CD4-positive, alpha-beta T cell treated with Interleukin-4 for 1 hour (primary cell): ENCODE measurements around the gene CTNND2.

ENCODE experiments used
- DNase-seq, 2 donors: peaks; one replicate each; pipeline ENCODE4 v3.0.0-alpha.2; 2020 to 2022

The CTNND2 gene

DNA sequence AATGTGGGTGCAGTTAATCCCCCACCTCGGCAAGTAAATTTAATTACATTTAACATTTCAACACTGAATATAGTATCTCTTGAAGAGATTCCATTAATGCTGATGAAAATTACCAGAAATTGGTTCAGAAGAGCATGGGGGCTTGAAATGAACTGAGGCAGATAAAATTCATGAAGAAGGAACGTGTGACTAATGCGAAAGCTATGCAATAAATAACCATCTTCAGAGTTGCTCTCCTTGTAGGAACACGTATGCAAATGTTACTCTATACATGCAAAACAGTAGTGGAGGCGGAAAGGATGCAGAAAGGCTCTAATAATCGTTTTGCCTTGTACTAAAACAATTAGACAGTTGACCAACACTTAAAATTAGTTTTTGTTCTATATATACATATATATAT is 320.2 kb downstream of the CTNND2 start:
- DNase-seq: no peak

DNA sequence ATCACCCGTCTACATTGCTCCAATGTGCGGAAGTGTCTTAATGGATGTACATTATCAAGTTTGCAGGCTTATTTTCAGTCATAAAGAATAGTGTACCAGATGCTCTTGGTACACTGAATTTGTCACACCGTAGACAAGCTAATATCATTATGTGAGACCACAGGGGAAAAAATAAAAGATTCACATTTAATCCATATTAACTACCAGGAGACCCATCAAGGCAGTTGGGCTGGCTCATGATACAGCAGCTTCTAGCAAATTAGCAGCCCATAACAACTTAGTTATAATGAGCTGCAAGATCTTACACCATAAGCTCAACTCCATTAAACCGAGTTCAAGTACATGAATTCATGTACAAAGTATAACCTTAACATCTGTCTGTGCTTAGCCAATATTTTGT is 324.9 kb downstream of the CTNND2 start:
- no peak for DNase-seq

DNA sequence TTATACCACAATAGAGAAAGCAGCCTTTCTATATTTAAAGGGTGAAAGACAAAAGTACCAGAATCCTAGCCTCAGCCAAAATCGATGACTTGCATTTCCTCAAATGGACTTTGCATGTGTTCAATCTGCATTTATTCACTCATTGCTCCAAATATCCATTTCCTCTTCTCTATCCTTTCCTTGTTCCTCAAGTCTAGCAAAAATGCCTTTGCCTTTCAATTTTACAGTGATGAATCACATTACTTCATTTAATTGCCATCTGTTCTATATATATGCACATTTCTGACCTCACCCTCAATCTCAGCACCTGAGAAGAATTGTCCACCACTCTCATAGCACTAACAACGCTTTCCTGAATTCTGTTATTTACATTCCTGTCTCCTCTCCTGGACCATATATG is 329.5 kb downstream of the CTNND2 start:
- DNase-seq: no peak

DNA sequence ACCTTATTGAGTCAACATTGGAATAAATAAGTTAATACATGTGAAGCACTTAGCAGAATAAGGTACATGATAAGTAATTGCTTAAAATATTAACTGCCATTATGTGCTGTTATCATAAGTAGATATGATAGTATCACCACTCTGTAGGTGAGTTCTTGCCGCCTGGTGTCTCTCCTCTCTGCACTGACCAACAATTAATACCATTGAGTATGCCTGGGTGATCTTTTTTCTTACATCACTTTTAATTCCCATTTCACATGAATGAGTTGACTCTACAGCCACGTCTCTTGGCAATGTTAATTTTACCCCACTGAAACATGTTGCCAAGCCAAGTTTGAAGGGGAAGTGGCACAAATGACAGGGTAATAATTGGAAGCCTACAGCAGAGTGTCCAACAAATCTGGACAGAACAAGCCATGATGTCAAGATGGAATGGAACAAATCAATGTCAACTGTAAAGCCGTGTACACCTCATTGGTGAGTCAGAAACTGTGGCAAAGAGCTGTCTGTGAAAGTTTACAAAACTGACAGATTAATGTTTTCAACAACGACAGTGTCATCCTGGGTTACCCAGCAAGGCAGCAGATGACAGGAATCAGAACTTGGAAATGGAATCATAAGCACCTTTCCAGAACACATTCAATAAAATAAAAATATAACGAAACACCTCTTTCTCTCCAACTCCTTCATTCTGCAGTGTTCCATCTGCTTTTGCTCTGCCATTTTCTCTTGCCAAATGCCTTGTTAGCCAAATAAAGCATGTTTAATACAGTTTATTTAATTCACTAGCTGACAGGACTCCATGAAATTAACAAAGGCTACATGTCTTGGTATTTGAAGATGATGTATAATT is 330.9 kb downstream of the CTNND2 start:
- no peak for DNase-seq

DNA sequence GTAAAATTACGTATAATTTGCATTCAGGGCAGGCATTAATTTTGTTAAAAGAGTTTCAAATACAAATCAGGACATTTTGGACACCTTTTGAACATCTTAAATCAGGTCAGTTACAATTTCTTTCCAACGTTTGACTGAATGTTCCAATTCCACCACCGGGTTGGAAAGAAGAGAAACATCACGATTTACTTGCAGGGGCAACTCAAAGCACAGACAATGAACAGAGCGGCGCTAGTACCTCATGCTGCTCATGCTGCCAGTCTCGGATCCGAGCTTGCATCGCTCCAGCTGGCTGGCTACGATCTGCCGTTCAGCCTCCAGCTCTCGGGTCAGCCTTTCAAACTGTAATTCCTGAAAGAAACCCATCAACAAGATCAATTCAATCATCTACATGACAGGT is 339.5 kb downstream of the CTNND2 start:
- DNase-seq: no peak

DNA sequence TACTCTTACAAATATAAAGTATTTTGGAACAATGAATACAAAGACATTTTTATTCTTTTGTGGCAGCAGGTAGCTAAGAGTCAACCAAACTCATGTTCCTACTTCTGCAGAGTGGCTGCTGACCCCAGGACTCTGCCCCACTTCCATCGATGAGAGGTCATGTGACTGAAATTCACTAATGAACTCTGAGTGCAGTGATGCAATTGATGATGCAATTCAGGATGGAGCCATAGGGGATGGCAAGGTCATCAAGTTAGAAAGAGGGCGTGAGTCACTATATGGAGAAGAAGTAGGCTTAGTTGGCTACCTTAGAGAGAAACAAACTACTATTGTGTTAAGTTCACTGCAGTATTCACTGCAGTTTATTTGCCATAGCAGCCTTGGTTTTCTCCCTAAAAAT is 340.4 kb downstream of the CTNND2 start:
- DNase-seq: no peak

DNA sequence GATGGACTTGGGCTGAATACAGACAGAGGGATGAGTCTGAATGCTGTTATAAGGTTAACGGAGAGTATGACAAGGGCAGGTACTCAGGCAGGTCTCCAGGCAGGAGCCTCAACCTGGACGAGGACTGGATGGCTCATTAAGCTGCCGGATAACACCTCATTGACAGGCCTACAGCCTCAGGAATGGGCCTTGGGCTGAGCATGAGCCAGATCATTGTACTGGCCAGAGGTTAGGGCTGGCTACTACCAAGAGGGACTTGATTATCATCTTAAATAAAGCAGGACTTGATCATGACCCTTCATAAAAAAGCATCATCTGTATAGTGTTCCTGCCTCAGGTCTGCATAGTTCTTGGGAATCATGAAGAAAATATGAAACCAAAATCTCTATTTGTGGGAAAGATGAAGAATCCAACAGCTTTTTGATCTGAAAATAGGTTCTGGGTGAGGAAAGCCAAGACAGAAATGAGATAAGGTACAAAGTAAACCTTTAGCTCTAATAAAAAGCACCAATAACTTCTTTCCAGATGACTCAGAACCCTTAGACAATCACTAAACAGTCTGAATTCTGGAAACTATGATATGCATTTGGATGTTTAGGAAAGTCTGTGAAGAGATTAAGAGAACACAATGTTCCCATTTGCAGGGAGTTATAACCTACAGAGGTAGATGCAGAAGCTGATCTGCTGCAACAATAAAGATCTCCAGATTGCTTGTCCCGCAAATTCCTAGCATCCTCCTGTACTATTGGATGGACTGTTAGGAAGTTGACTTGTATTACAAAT is 343.1 kb downstream of the CTNND2 start:
- no peak for DNase-seq

DNA sequence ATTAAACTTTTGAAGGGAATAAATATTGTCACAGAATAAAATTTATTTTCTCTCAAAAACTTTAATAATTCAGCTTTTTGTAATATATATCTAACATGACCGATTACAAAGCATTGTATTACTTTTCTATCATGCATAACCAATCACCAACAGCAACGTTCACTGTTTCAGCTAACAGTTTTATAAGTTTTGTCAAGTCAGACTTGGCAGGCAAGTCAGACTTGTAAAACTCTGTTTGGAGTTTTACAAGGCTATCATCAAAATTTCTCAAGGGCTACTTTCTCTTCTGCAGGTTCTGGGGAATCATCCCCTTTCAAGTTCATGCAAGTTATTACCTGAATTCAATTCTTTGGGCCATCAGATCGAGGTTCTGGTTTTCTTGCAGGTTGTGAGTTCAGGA is 347.2 kb downstream of the CTNND2 start:
- DNase-seq: no peak

DNA sequence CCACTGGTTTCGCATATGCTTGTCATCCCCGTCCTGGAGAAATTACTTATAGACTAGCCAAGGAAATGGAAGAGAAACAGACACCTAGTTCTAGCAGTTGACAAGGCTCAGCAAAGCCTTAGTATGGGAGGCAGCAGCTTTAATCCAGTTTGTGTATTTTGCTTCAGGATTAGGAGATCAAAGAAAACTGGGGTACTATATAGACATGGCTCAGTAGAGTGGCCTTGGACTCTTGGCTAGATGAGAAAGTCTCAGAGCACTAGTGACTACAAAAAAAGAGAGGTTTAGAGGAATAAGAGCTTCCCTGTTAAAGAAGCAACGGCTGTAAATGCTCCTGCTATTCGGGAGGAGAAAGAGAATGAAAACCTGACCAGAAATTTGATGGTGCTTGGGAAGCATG is 349.1 kb downstream of the CTNND2 start:
- DNase-seq: no peak

DNA sequence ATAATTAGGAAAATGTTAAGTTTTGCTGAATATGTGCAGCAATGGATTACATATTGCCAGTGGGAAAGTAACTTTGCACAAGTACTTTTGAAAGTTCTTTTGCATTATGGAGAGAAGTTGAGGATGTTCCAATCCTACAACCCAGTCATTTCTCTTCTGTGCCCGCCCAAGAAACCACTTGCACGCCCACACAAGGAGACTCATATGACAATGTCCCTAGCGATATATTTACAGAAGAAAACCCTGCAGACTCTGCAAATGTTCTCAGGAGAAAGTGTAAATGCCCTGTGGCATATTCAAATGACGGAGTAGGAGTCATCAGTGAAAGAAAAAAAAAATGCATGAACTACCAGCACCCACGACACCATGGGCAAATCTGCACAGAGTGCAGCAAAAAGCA is 356.5 kb downstream of the CTNND2 start:
- DNase-seq: no peak

DNA sequence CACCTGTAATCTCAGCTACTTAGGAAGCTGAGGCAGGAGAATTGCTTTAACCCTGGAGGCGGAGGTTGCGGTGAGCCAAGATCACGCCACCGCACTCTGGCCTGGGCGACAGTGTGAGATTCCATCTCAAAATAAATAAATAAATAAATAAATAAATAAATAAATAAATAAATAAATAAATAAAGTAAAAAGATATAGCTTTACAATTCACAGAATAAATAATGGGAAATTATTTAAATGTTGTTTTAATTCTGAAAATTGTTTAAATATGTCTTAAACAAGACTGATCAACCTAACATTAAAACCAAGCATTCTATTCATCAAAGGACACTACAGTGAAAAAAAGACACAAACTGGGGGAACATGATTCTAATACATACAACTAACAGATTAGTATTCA is 357.1 kb downstream of the CTNND2 start:
- no peak for DNase-seq

DNA sequence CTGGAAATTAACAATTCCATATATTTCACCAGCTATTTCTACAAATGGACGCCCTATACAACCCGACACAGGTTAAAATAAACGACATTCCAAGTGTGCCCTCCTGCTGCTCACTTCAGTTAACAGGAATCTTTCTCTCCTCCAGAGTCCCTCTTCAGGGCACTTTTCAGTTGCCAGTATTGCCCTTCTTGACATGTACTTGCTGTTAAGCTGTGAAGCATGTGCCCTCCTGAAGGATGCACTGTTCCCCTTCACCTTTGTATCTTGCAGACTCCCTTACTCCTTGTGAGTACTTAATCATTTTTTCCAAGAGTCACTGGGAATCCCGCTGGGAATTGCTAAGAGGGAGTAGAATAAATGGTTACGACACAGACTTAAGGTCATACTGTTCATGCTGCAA is 364.1 kb downstream of the CTNND2 start:
- DNase-seq: no peak

DNA sequence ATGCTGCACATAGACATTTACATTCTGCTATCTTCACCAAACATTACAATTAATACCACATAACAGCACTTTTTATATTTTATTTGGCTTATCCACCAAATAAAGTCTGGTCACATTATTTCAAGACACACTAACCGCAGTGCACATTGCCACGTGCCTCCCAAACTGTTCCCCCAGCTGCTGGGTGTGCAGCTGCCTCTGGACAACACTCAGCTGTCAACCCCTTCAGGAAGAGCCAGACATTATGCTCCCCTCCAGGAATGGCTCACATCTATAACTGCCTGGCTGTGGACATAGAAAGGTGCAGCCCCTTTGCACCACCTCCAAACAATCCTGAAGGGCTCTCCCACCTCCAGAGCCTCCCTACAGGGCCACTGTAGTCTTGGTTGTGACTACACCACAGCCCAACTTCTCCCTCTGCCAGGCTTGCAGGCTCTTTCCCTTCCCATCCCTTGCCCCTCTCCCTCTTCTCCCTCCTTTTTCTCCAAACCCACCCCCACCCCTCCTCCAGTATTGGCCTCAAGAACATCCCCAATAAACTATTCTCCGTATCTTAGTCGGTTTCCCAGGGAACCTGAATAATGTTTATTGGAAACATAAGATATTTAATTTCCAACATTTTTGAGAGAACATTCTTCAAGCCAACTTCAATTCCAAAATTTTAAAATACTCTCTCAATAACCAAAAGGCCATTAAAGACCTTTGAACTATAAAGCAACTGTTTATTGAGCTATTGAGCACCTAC is 372.3 kb downstream of the CTNND2 start:
- no peak for DNase-seq

DNA sequence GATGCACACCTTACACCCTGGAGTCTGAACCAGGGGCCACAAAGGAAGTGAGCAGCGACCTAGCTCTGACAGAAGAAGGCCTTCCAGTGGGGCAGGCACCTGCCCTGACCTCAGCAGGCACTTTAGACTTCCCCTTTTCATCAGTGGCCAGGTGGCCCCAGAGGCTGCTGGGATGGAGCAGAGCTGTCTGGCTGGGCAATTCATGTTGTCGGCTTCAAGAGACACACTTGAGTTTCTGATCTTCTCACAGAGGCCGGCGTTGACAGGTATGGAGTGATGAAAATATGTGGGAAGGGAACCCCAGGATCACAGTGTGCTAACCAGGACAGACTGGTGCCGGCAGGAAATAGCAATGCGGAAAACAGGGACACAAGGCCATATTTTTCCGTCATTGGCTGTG is 375.5 kb downstream of the CTNND2 start:
- no peak for DNase-seq

DNA sequence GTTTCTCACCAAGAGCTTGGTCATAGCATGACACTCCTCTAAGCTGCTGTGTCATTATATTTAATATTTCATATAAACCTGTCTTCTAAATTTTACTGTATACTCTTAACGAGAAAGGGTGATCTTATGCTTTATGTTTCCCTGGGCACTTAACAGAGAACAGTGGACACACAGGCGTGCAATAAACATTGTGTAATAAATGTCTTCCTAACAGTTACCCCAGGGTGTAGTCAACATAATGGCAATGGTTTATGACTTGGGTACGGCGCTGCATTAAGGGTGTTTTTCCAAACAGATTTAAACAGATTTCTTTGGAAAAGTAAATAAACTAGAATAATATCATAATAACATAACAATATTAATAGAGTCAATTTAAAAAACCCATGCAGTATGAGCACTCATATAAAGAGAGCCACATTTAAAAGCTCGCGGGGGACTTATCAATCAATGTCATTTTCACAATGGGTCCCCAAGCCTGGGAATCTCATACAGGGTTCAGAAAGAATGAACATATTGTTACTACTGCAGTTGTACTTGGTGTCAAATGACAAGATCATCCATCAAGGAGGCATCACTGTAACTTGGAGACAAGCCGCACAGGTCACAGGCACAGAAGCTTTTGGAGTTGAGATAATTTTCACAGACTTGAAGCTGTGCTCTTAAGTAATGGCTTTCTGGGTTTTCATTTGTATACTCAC is 376.4 kb downstream of the CTNND2 start:
- no peak for DNase-seq

DNA sequence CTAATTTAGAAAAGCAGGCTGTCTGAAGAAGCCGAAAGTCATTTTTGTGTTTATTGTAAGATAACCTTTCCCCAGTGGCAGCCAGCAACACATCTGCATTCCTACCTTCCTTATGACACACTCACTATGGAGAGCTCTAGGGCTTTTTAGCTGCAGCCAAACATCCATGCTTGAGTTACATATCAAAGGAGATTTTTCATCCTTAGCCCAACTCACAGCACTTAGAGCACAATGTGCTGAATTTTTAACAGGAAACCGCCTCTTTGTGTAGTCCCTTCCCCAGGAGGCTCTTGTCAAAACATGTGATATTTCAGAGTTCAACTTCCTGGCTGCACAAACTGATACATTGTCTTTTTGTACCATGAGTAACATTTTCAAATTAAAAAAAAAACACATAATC is 379.2 kb downstream of the CTNND2 start:
- no peak for DNase-seq

DNA sequence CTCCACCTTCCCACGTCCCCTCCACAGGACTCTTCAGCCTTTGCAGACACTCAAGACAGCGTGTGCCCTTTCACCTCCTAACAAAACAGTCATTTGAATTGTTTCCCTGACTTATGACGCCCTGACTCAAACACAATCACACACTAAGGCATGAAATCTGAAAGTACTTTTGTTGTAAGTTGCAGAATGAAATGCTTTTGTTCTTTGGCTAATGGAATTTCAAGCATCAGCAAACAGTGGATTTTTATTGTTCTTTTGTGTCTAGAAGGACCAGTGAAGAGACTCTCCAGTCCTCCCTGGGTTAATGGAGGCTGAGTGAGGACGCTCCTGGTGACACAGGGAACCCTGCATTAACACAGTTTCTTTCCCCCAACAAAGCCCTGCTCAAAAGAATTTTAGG is 380.1 kb downstream of the CTNND2 start:
- DNase-seq: no peak

DNA sequence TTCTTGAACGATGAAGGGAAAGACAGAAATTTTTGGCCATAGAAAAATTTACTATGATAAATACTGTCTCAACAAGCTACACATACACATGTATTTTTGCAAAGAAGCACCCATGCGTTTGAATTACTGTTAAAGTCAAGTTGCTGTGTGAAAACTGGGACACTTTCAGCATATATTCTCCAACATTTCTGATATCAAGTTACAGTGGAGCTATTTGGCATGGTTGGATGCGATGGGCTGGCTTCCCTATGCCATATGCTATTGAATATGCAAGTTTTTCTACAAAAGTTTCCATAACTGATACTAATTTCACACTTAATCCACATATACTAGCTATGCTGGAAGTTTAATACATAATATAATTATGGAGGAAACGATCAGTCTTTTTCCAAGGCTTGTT is 381.4 kb downstream of the CTNND2 start:
- DNase-seq: no peak

DNA sequence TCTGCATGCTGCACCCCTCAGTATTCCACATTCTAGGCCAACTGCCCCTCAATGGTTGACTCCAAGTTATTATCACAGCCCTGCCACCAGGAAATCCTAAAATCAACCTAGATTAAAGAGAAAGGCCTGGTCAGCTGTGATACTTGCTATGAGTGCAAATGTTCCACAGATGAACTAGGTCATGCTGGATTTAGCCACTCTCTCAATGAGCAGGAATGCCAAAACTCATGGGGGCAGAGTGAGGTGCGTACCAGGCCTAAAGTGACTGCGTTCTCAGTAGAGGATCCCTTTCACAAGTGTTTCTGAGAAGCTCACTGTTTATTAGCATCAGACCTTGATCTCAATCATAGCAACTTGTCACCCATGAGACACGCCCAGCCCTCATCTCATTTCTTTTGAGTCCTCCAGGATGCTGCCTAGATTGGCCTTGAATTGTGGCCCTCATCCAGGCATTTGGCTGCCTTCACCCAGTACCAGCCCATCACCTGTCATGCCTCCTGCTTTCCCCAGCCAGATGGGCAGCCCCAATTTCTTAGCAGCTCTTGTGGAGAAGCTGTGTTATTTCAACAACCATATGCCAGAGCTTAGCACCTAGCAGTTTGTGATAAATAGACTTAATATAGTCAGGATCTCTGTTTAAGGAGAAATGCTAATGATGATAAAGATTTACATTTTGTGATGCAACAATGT is 383.9 kb downstream of the CTNND2 start:
- no peak for DNase-seq

DNA sequence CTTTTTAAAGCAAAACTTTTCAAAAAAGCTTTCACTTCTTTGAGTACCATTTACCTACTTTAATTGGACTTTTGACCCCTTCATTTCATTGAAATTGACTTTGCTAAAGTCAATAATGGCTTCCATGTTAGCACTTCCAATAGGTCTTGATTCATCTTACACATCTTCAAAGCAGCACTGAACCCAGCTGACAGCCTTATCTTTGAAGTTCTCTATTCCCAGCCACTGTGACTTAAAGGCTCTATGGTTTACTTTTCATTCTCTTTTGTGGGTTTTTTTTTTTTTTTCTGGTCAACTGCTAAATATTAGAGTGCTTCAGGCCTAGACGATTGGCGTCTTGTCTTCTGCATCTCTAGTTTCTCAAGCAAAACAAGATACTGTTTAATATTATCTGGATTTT is 385.0 kb downstream of the CTNND2 start:
- DNase-seq: no peak

DNA sequence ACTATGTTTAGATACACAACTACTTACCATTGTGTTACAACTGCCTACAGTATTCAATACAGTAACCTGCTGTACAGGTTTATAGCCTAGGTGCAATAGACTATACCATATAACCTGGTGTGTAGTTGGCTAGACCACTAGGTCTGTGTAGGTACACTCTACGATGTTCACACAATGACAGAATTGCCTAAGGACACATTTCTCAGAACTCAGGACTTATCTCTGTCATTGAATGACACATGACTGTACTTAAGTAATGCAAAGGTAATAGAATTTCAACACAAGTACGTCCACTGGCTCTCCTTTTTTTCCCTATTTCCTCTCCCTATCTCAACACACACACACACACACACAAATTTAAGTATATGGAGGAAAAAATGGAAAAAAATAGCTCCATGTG is 385.6 kb downstream of the CTNND2 start:
- no peak for DNase-seq

DNA sequence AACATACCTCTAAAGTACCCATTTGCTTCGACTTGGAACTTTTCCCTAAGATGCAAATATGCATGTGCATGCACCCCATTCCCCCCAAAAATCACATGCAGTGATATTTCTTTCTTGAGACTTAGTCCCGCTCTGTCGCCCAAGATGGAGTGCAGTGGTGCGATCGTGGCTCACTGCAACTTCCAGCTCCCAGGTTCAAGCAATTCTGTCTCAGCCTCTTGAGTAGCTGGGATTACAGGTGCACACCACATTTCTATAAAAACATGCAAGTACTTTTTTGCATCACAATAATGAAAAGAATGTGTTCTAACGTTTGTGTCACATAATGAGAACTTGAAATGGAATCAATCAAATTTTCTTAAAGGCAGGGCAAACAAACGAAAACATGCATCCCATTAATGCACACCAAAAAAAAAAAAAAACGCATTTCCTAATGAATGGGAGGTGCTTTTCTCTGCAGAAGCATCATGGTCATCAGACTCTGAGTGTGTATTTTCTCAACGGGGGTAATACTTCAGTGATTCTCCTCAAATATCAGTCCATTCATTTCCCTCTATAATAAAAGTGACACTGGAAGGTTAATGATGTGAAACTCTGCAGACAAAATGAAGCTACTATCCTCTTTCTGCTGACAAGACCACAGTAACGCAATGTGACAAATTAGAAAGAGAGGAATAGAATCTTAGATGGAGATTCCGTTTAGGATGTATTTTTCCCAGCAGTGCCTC is 389.4 kb downstream of the CTNND2 start:
- no peak for DNase-seq
